Gastroesophageal sphincter (tissue), 4 donors: ENCODE data around the gene MSRB2. TPM values are rescaled to one million over a fixed set of nuclear protein-coding genes. Genes with fewer than 3 reads are reported as not detected.

Experiments
- ATAC-seq: fragments of 150-250 bp; one replicate; pipeline ENCODE4 v1.9.1; 2016; ENCODE audit warnings: mild to moderate bottlenecking, moderate library complexity
- H3K27ac ChIP-seq, 4 donors: fragments of 200-600 bp; sonication (generic) in 3 of 4; 1 replicate in 3 of 4; 2 replicates in 1 of 4; pipeline ENCODE4 v1.5.1; 2016 to 2019
- H3K27me3 ChIP-seq: fragments of 200-600 bp; sonication (generic); one replicate; pipeline ENCODE4 v1.5.1; 2019
- H3K36me3 ChIP-seq, 2 donors: fragments of 200-600 bp; sonication (generic); one replicate each; pipeline ENCODE4 v1.5.1; 2019; ENCODE audit warnings: control low read depth in 1 of 2
- H3K4me1 ChIP-seq, 3 donors: fragments of 200-600 bp; sonication (generic); 1 replicate in 2 of 3; 2 replicates in 1 of 3; pipeline ENCODE4 v1.5.1; 2016 to 2019; ENCODE audit warnings: control low read depth in 2 of 3
- H3K4me3 ChIP-seq, 2 donors: fragments of 200-600 bp; sonication (generic); one replicate each; pipeline ENCODE4 v1.5.1; 2019; ENCODE audit warnings: mild to moderate bottlenecking in 1 of 2, moderate library complexity in 1 of 2
- H3K9me3 ChIP-seq, 3 donors: fragments of 200-600 bp; sonication (generic); one replicate each; pipeline ENCODE4 v1.5.1; 2017 to 2019; ENCODE audit warnings: control low read depth in 2 of 3
- CTCF ChIP-seq, 4 experiments: fragments of 200-600 bp in 2 of 4; fragments of 450-650 bp in 2 of 4; sonication (generic) in 1 of 4; IDR thresholded peaks; one replicate each; pipeline ENCODE4 v1.5.1; 2017 to 2019; ENCODE audit warnings: antibody characterized with exemption in 4 of 4, mild to moderate bottlenecking in 2 of 4, moderate library complexity in 2 of 4
- EP300 ChIP-seq: sonication (generic); formaldehyde crosslinking; IDR thresholded peaks from one replicate; pipeline ENCODE4 v1.6.1; 2017; ENCODE audit warnings: antibody characterized with exemption, mild to moderate bottlenecking
- POLR2A ChIP-seq, 2 donors: fragments of 450-650 bp; IDR thresholded peaks; one replicate each; pipeline ENCODE4 v1.6.1; 2017; ENCODE audit warnings: antibody characterized with exemption in 2 of 2, mild to moderate bottlenecking in 2 of 2, moderate library complexity in 1 of 2
- POLR2AphosphoS5 ChIP-seq: sonication (generic); formaldehyde crosslinking; IDR thresholded peaks from one replicate; pipeline ENCODE4 v1.6.1; 2017; ENCODE audit warnings: antibody characterized with exemption
- WGBS, 2 donors: methylation state at CpG; one replicate each; pipeline ENCODE4 v1.1.5; 2018; ENCODE audit warnings: low coverage in 1 of 2; 5-methylcytosine and 5-hydroxymethylcytosine counted together
- small RNA-seq, 4 donors: library from RNA; depleted of rRNA; stranded (forward); fragments of <200 nt; gene quantifications; one replicate each; pipeline ENCODE3, GENCODE V24; 2016
- total RNA-seq, 4 donors: library from RNA; depleted of rRNA; stranded (reverse); fragments of >200 nt; gene quantifications; one replicate each; pipeline ENCODE4 v1.1.0, GENCODE V29; 2016

MSRB2 gene
- total RNA-seq, 4 donors from 2014 or later, result 37.3 to 54.9 (median 42.8) TPM

- Histone ChIP-seq H3K4me3 (no peak overlapping the region), H3K27ac (no peak overlapping the region), H3K4me1 (peaks cover 0 to 4% (median 0%) of the 10 kb centered on the region in 3 donors), H3K27me3 (peaks cover 38% of the 10 kb centered on the region), H3K36me3 (no peaks in the 10 kb centered on the region), H3K9me3 (no peaks in the 10 kb centered on the region)
- ATAC-seq, result no peak
- WGBS, 2 donors, result 66 to 76% methylated on average over 7 to 12 of the region's 14 CpGs
- TF ChIP-seq POLR2A (IDR thresholded peaks at IDR 0.05), result no peak
- no peak for TF ChIP-seq EP300
- no peak for TF ChIP-seq CTCF (IDR thresholded peaks at IDR 0.05)
- no peak for TF ChIP-seq POLR2AphosphoS5
Measured at GRCh38 chr10:23157239-23157681, 61.9 kb downstream of the MSRB2 start.

GRCh38 chr10:23157691-23158369 is 62.5 kb downstream of the MSRB2 start:
- whole genome bisulfite sequencing, 2 donors, result 47 to 49% methylated on average over 8 of the region's 12 CpGs
- Histone ChIP-seq H3K36me3 (no peaks in the 10 kb centered on the region), H3K27me3 (peaks cover 38% of the 10 kb centered on the region), H3K4me1 (peaks cover 0 to 4% (median 0%) of the 10 kb centered on the region in 3 donors), H3K9me3 (no peaks in the 10 kb centered on the region), H3K4me3 (no peak overlapping the region), H3K27ac (no peak overlapping the region)
- no peak for TF ChIP-seq EP300
- TF ChIP-seq CTCF (IDR thresholded peaks at IDR 0.05), result no peak
- TF ChIP-seq POLR2A (IDR thresholded peaks at IDR 0.05), result no peak
- no peak for TF ChIP-seq POLR2AphosphoS5
- ATAC-seq, result no peak

DNA sequence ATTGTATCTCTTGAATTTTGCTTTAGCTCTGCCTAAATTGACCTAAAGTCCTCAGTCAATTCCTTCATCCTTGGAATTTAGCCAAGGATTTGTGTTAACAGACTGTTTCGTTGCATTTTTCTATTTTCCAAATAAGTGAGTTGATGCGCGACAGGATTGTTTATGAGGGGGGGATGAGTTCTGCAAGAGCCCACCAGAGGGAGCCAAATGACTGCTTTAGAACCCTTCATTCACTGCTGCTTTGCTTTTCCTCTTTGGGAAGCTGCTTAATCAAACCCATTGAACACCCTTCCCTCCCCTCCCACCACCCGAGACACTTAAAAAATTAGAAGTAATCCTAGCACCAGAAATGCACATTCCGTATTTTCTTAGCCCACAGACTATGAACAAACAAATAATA is 63.0 kb downstream of the MSRB2 start:
- WGBS, 2 donors, result 0 to 2% methylated on average over 3 to 5 of the region's 5 CpGs
- H3K4me3 ChIP-seq, result no peak overlapping the region
- H3K36me3 ChIP-seq, result no peaks in the 10 kb centered on the region
- peaks cover 41% of the 10 kb centered on the region for H3K27me3 ChIP-seq
- no peaks in the 10 kb centered on the region for H3K9me3 ChIP-seq
- H3K27ac ChIP-seq, result no peak overlapping the region
- TF ChIP-seq POLR2A (IDR thresholded peaks at IDR 0.05) (no peak), CTCF (IDR thresholded peaks at IDR 0.05) (peak; percentile 40 to 80 (median 52))
- peaks cover 0 to 4% (median 0%) of the 10 kb centered on the region in 3 donors for H3K4me1 ChIP-seq
- peak; percentile 43 for ATAC-seq

- no peak overlapping the region for H3K27ac ChIP-seq
- H3K27me3 ChIP-seq, result peaks cover 82% of the 10 kb centered on the region
- peaks cover 0 to 3% (median 0%) of the 10 kb centered on the region in 3 donors for H3K9me3 ChIP-seq
- WGBS, 2 donors, result 7 to 8% methylated on average over 13 to 15 of the region's 26 CpGs
- ATAC-seq, result no peak
- H3K4me3 ChIP-seq, result no peak overlapping the region
- H3K36me3 ChIP-seq, result no peaks in the 10 kb centered on the region
- TF ChIP-seq EP300 (no peak), POLR2AphosphoS5 (no peak), POLR2A (IDR thresholded peaks at IDR 0.05) (no peak), CTCF (IDR thresholded peaks at IDR 0.05) (no peak)
- peaks cover 0 to 22% (median 11%) of the 10 kb centered on the region in 3 donors for H3K4me1 ChIP-seq
Measured at GRCh38 chr10:23171232-23171876, 76.0 kb downstream of the MSRB2 start.

Small RNA genes lying within 50 kb of the gene (small RNA-seq; reads per million reads assigned to genes)
- 0 reads per million in 4 donors for gene RF00561

Other genes starting within 250 kb of the MSRB2 start
- not detected for gene ARMC3, start 167.5 kb upstream of the MSRB2 start, total RNA-seq
- not detected for gene PTF1A, start 96.7 kb downstream of the MSRB2 start, total RNA-seq
- gene C10orf67, start 249.2 kb downstream of the MSRB2 start, total RNA-seq, result not detected